PC-3 (cell line): ENCODE measurements around the gene HS3ST4. TPM values are rescaled to one million over a fixed set of nuclear protein-coding genes. Genes with fewer than 3 reads are reported as not detected.

Source experiments
- ATAC-seq: fragments of 200-7000 bp; cut with Tn5 transposase; 2 replicates; pipeline ENCODE4 v1.9.1; 2020; ENCODE audit warnings: mild to moderate bottlenecking, moderate library complexity
- BruUV-seq: library from RNA; stranded (reverse); fragments of 400-500 nt; replicated peaks from 2 replicates; lab custom pipeline; 2021; lab: Mats Ljungman, UMichigan
- CTCF ChIA-PET: fragments of 300-600 bp; sonication (Branson Sonifier 250); formaldehyde crosslinking; loops from one replicate; lab custom pipeline; 2022; ENCODE audit warnings: antibody characterized with exemption; lab: Charles Lee
- POLR2A ChIA-PET: fragments of 300-600 bp; sonication (Branson Sonifier 250); formaldehyde crosslinking; loops from one replicate; lab custom pipeline; 2022; ENCODE audit warnings: antibody characterized with exemption; ENCODE audit not compliant: unreplicated experiment; lab: Charles Lee
- DNase-seq: peaks from one replicate; pipeline ENCODE4 v3.0.0-alpha.2; 2015
- H2AFZ ChIP-seq: fragments of 300-600 bp; sonication (generic); 2 replicates; pipeline ENCODE4 v1.6.0; 2016; ENCODE audit warnings: antibody characterized with exemption, low read length
- H3F3A ChIP-seq: fragments of 300-600 bp; sonication (generic); one replicate; pipeline ENCODE4 v1.6.0; 2017; ENCODE audit warnings: antibody characterized with exemption, low read length, control low read depth, mild to moderate bottlenecking; ENCODE audit not compliant: unreplicated experiment
- H3K27ac ChIP-seq: fragments of 300-600 bp; sonication (generic); 2 replicates; pipeline ENCODE4 v1.5.1; 2016; ENCODE audit warnings: mild to moderate bottlenecking, low read length
- H3K27me3 ChIP-seq: fragments of 300-600 bp; sonication (generic); 2 replicates; pipeline ENCODE4 v1.6.1; 2016; ENCODE audit warnings: low read length, mixed read lengths
- H3K36me3 ChIP-seq: fragments of 300-600 bp; sonication (generic); 2 replicates; pipeline ENCODE4 v1.6.1; 2016; ENCODE audit warnings: low read depth, mixed run types, low read length, mixed read lengths
- H3K4me1 ChIP-seq: fragments of 300-600 bp; sonication (generic); 2 replicates; pipeline ENCODE4 v1.5.1; 2016; ENCODE audit warnings: low read length; ENCODE audit not compliant: insufficient read depth
- H3K4me2 ChIP-seq: fragments of 300-600 bp; sonication (generic); 2 replicates; pipeline ENCODE4 v1.6.0; 2016; ENCODE audit warnings: low read length
- H3K4me3 ChIP-seq: fragments of 300-600 bp; sonication (generic); 2 replicates; pipeline ENCODE4 v1.5.1; 2016; ENCODE audit warnings: mild to moderate bottlenecking, low read length, mixed read lengths
- H3K79me2 ChIP-seq: fragments of 300-600 bp; sonication (generic); 2 replicates; pipeline ENCODE4 v1.6.1; 2017; ENCODE audit warnings: low read length, mixed read lengths
- H3K9ac ChIP-seq: fragments of 300-600 bp; sonication (generic); 2 replicates; pipeline ENCODE4 v1.6.0; 2016; ENCODE audit warnings: mild to moderate bottlenecking, low read length
- H3K9me2 ChIP-seq: fragments of 300-600 bp; sonication (generic); replicated peaks from 2 replicates; pipeline ENCODE4 v1.6.1; 2016; ENCODE audit warnings: mixed run types, low read length, mixed read lengths
- H3K9me3 ChIP-seq: fragments of 300-600 bp; sonication (generic); 2 replicates; pipeline ENCODE4 v1.6.1; 2016; ENCODE audit warnings: low read length, mixed read lengths
- H4K20me1 ChIP-seq: fragments of 300-600 bp; sonication (generic); 2 replicates; pipeline ENCODE4 v1.6.1; 2016; ENCODE audit warnings: low read length, mixed read lengths
- CTCF ChIP-seq: fragments of 300-600 bp; sonication (generic); conservative IDR thresholded peaks from 2 replicates; pipeline ENCODE4 v1.5.1; 2017; ENCODE audit warnings: antibody characterized with exemption, low read depth, mild to moderate bottlenecking, low read length
- EZH2 ChIP-seq: fragments of 300-600 bp; sonication (generic); IDR thresholded peaks from one replicate; pipeline ENCODE4 v1.6.1; 2017; ENCODE audit warnings: antibody characterized with exemption, mild to moderate bottlenecking, low read length; ENCODE audit not compliant: unreplicated experiment
- EZH2phosphoT487 ChIP-seq: fragments of 300-600 bp; sonication (generic); IDR thresholded peaks from 2 replicates; pipeline ENCODE4 v1.6.1; 2018; ENCODE audit warnings: mild to moderate bottlenecking, antibody characterized with exemption, low read length, borderline replicate concordance
- intact Hi-C: fragments of 100-400 bp; cut with micrococcal nuclease; formaldehyde crosslinking; loops from 2 replicates; pipeline ENCODE4 v1.9.0; 2023
- total RNA-seq: library from RNA; depleted of rRNA; stranded (reverse); fragments of >200 nt; gene quantifications from 2 replicates; pipeline ENCODE4 v1.2.3, GENCODE V29; 2014

The HS3ST4 gene
- total RNA-seq, 1 experiment from 2014 or later: not detected

- H3K27me3 ChIP-seq: no peaks in the 10 kb centered on the region
- ChIA-PET POLR2A (no interaction called here), CTCF (no interaction called here)
- no peak overlapping the region for H2AFZ ChIP-seq
- H3K9ac ChIP-seq: no peak overlapping the region
- H3K27ac ChIP-seq: no peak overlapping the region
- intact Hi-C loops: no loop called here
- TF ChIP-seq EZH2phosphoT487 (no peak), CTCF (no peak), EZH2 (no peak)
- no peak overlapping the region for H3K4me2 ChIP-seq
- ATAC-seq: no peak
- no peaks in the 10 kb centered on the region for H3K79me2 ChIP-seq
- H4K20me1 ChIP-seq: no peaks in the 10 kb centered on the region
- no peak for DNase-seq
- 0 out of 2 replicates have a peak, but pooled peaks cover 4% of the 10 kb centered on the region for H3K9me3 ChIP-seq
- H3K9me2 ChIP-seq: no peaks in the 10 kb centered on the region
- no TSS peak for BruUV-seq
- no peaks in the 10 kb centered on the region for H3F3A ChIP-seq
- no peaks in the 10 kb centered on the region for H3K36me3 ChIP-seq
- no peak overlapping the region for H3K4me3 ChIP-seq
- no peaks in the 10 kb centered on the region for H3K4me1 ChIP-seq
Measured at GRCh38 chr16:26016989-26017388, 325.2 kb downstream of the HS3ST4 start.

DNA sequence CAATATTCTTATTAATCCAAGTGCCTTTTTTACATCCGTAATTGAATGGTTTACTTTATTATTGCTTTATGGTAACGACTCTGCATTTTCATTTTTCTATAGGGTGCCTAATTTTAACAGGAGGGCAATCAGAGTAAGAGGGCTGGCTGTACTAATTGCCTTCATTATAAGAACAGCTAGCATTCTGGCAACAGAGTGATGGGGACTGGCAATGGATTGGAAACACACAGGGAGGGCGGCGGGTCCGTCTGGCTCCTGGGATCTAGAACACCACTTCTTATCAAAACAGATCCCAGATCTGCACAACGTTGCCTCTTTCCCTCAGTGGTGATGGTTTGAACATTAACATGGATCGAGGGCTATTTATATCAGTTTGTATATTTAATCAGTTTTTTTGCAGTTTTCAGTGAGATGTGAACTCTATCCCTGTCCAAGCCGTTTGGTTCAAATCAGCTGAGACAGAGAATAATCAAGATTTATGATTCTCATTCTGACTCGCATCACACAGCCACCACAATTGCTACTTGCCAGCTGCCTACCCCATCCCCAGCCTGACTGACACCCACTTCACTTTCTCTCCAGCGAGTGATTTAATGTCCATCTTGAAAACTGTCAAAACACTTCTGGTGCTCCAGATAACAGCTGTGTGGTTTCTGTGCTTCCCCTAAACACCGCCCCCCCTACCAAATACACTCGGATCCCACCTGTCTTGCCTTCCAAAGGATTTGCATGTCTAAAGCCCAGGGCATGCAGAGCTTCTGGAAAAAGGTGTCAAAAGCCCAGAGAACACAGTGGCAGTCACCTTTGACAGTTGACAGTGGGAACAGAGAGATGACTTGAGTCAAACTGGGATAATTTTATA, 327.9 kb downstream of the HS3ST4 start:
- Histone ChIP-seq H3K4me3 (no peak overlapping the region), H3K27me3 (no peaks in the 10 kb centered on the region), H3K9me3 (0 out of 2 replicates have a peak, but pooled peaks cover 4% of the 10 kb centered on the region), H2AFZ (no peak overlapping the region), H3K79me2 (no peaks in the 10 kb centered on the region), H3K4me2 (no peak overlapping the region), H3K9ac (no peak overlapping the region), H3K9me2 (no peaks in the 10 kb centered on the region), H4K20me1 (no peaks in the 10 kb centered on the region), H3K36me3 (no peaks in the 10 kb centered on the region), H3K27ac (no peak overlapping the region), H3K4me1 (no peaks in the 10 kb centered on the region), H3F3A (no peaks in the 10 kb centered on the region)
- intact Hi-C loops: no loop called here
- BruUV-seq: no TSS peak
- no peak for TF ChIP-seq CTCF
- no peak for TF ChIP-seq EZH2
- TF ChIP-seq EZH2phosphoT487: no peak
- ATAC-seq (no peak), DNase-seq (no peak)
- ChIA-PET POLR2A (no interaction called here), CTCF (no interaction called here)
